Neural cell (in vitro differentiated cells): ENCODE results near the gene PHAX. TPM values are rescaled to one million over a fixed set of nuclear protein-coding genes. Genes with fewer than 3 reads are reported as not detected.
"Not testable (repeated sequence)": the region's sequence is repeated elsewhere in the genome, so short reads cannot be mapped to it uniquely, and the experiment has no call there.

Source experiments
- H2AFZ ChIP-seq: fragments of 200-600, 300-800 bp; sonication (generic), shearing (Covaris generic); 2 replicates; pipeline ENCODE4 v1.6.0; 2014; ENCODE audit warnings: low read depth, mild to moderate bottlenecking, antibody characterized with exemption, low read length, moderate library complexity
- H3F3A ChIP-seq: fragments of 200-600 bp; shearing (Covaris generic); 2 replicates; pipeline ENCODE4 v1.6.1; 2016; ENCODE audit warnings: mild to moderate bottlenecking, moderate library complexity, mixed read lengths, antibody characterized with exemption, low read length; ENCODE audit not compliant: insufficient read depth, poor library complexity, severe bottlenecking
- H3K27ac ChIP-seq: fragments of 200-600, 300-800 bp; sonication (generic), shearing (Covaris generic); 2 replicates; pipeline ENCODE4 v1.5.1; 2014; ENCODE audit warnings: mild to moderate bottlenecking, low read length, moderate library complexity
- H3K27me3 ChIP-seq: fragments of 300-800, 200-600 bp; sonication (generic), shearing (Covaris generic); 2 replicates; pipeline ENCODE4 v1.6.0; 2014; ENCODE audit warnings: mild to moderate bottlenecking, low read depth, low read length, moderate library complexity; ENCODE audit not compliant: insufficient read depth
- H3K36me3 ChIP-seq: fragments of 300-800, 200-600 bp; sonication (generic), shearing (Covaris generic); 2 replicates; pipeline ENCODE4 v1.5.1; 2014; ENCODE audit warnings: mild to moderate bottlenecking, antibody characterized with exemption, low read length, moderate library complexity; ENCODE audit not compliant: insufficient read depth
- H3K4me2 ChIP-seq: fragments of 300-800, 200-600 bp; sonication (generic), shearing (Covaris generic); 2 replicates; pipeline ENCODE4 v1.6.0; 2014; ENCODE audit warnings: mild to moderate bottlenecking, low read length
- H3K4me3 ChIP-seq: fragments of 300-800, 200-600 bp; sonication (generic), shearing (Covaris generic); 2 replicates; pipeline ENCODE4 v1.5.1; 2014; ENCODE audit warnings: mild to moderate bottlenecking, low read length, moderate library complexity
- H3K79me2 ChIP-seq: fragments of 200-600 bp; shearing (Covaris generic); replicated peaks from 2 replicates; pipeline ENCODE4 v1.6.0; 2014; ENCODE audit warnings: mild to moderate bottlenecking, low read length, moderate library complexity; ENCODE audit not compliant: insufficient read depth
- H3K9ac ChIP-seq: fragments of 300-800, 200-600 bp; sonication (generic), shearing (Covaris generic); 2 replicates; pipeline ENCODE4 v1.6.1; 2016; ENCODE audit warnings: mild to moderate bottlenecking, low read length, mixed read lengths
- H3K9me2 ChIP-seq: fragments of 200-600 bp; shearing (Covaris generic); 2 replicates; pipeline ENCODE4 v1.6.1; 2016; ENCODE audit warnings: mild to moderate bottlenecking, low read length, mixed read lengths; ENCODE audit not compliant: insufficient read depth
- H3K9me3 ChIP-seq: fragments of 200-600, 300-800 bp; sonication (generic), shearing (Covaris generic); 2 replicates; pipeline ENCODE4 v1.6.1; 2016; ENCODE audit warnings: mild to moderate bottlenecking, mixed run types, low read length, moderate library complexity, mixed read lengths
- H4K20me1 ChIP-seq: fragments of 200-600 bp; shearing (Covaris generic); 2 replicates; pipeline ENCODE4 v1.6.1; 2016; ENCODE audit warnings: mild to moderate bottlenecking, mixed run types; ENCODE audit not compliant: insufficient read depth
- EP300 ChIP-seq: fragments of 450-650 bp; conservative IDR thresholded peaks from 2 replicates; pipeline ENCODE4 v1.6.1; 2014; ENCODE audit warnings: antibody characterized with exemption, mild to moderate bottlenecking, moderate library complexity; ENCODE audit not compliant: poor library complexity, severe bottlenecking
- EZH2 ChIP-seq: fragments of 200-600, 300-800 bp; shearing (Covaris generic), sonication (generic); IDR thresholded peaks from 2 replicates; pipeline ENCODE4 v1.6.1; 2014; ENCODE audit warnings: antibody characterized with exemption, low read length, borderline replicate concordance, mild to moderate bottlenecking; ENCODE audit not compliant: insufficient read depth, poor library complexity, severe bottlenecking
- MXI1 ChIP-seq: fragments of 450-650 bp; conservative IDR thresholded peaks from 2 replicates; pipeline ENCODE4 v1.6.1; 2014; ENCODE audit warnings: antibody characterized with exemption, mild to moderate bottlenecking; ENCODE audit not compliant: poor library complexity, severe bottlenecking
- POLR2AphosphoS5 ChIP-seq: IDR thresholded peaks from 2 replicates; pipeline ENCODE4 v1.6.1; 2012
- RAD21 ChIP-seq: fragments of 450-650 bp; conservative IDR thresholded peaks from 2 replicates; pipeline ENCODE4 v1.6.1; 2014; ENCODE audit warnings: antibody characterized with exemption, mild to moderate bottlenecking, moderate library complexity
- SMC3 ChIP-seq: fragments of 450-650 bp; conservative IDR thresholded peaks from 2 replicates; pipeline ENCODE4 v1.6.1; 2014; ENCODE audit warnings: antibody characterized with exemption, mild to moderate bottlenecking, moderate library complexity; ENCODE audit not compliant: poor library complexity
- TAF1 ChIP-seq: IDR thresholded peaks from 2 replicates; pipeline ENCODE4 v1.6.1; 2012; ENCODE audit warnings: low read depth
- polyA plus RNA-seq: library from polyadenylated mRNA; depleted of rRNA; stranded (reverse); fragments of >200 nt; gene quantifications from 2 replicates; pipeline ENCODE4 v1.2.3, GENCODE V29; 2014
- TF ChIP-seq, protein P1 (sequence below): IDR thresholded peaks from 2 replicates; pipeline ENCODE4 v1.6.1; 2012; ENCODE audit warnings: borderline replicate concordance
- TF ChIP-seq, protein P2 (sequence below): fragments of 450-650 bp; IDR thresholded peaks from 2 replicates; pipeline ENCODE4 v1.5.1; 2014; ENCODE audit warnings: antibody characterized with exemption, mild to moderate bottlenecking, moderate library complexity; ENCODE audit not compliant: poor library complexity, severe bottlenecking

The PHAX gene
- polyA plus RNA-seq, 1 donor from 2014 or later: 42.3 TPM

DNA sequence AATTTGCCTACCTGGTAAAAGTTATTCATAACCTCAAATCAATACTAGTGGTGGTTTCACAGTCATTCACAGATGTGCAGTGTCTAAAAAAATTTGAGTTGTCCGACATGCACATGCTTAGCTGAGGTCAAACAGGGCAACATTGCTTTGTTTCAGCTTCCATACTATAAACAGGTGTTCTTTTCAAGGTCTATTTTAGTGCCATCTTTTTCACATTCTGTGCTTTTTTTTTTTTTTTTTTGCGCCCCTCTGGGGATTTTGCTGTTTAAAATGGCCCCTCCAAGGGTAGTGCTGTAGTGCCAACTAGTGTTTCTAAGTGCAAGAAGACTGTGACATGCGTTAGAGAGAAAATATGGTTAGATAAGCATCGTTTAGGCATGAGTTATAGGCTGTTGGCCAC is 14.5 kb downstream of the PHAX start:
- Histone ChIP-seq H3K4me2 (no peak overlapping the region), H3K36me3 (no peaks in the 10 kb centered on the region), H4K20me1 (no peaks in the 10 kb centered on the region), H3K4me3 (no peak overlapping the region), H3F3A (no peaks in the 10 kb centered on the region), H3K9me2 (no peaks in the 10 kb centered on the region), H2AFZ (no peak overlapping the region), H3K27me3 (no peaks in the 10 kb centered on the region), H3K79me2 (peaks cover 8% of the 10 kb centered on the region), H3K9me3 (no peaks in the 10 kb centered on the region), H3K9ac (no peak overlapping the region), H3K27ac (no peak overlapping the region)
- TF ChIP-seq, protein P1, sequence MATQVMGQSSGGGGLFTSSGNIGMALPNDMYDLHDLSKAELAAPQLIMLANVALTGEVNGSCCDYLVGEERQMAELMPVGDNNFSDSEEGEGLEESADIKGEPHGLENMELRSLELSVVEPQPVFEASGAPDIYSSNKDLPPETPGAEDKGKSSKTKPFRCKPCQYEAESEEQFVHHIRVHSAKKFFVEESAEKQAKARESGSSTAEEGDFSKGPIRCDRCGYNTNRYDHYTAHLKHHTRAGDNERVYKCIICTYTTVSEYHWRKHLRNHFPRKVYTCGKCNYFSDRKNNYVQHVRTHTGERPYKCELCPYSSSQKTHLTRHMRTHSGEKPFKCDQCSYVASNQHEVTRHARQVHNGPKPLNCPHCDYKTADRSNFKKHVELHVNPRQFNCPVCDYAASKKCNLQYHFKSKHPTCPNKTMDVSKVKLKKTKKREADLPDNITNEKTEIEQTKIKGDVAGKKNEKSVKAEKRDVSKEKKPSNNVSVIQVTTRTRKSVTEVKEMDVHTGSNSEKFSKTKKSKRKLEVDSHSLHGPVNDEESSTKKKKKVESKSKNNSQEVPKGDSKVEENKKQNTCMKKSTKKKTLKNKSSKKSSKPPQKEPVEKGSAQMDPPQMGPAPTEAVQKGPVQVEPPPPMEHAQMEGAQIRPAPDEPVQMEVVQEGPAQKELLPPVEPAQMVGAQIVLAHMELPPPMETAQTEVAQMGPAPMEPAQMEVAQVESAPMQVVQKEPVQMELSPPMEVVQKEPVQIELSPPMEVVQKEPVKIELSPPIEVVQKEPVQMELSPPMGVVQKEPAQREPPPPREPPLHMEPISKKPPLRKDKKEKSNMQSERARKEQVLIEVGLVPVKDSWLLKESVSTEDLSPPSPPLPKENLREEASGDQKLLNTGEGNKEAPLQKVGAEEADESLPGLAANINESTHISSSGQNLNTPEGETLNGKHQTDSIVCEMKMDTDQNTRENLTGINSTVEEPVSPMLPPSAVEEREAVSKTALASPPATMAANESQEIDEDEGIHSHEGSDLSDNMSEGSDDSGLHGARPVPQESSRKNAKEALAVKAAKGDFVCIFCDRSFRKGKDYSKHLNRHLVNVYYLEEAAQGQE: no peak
- TF ChIP-seq EZH2 (no peak), TAF1 (no peak), SMC3 (no peak), POLR2AphosphoS5 (no peak), RAD21 (no peak), EP300 (no peak), MXI1 (no peak)
- TF ChIP-seq, protein P2, sequence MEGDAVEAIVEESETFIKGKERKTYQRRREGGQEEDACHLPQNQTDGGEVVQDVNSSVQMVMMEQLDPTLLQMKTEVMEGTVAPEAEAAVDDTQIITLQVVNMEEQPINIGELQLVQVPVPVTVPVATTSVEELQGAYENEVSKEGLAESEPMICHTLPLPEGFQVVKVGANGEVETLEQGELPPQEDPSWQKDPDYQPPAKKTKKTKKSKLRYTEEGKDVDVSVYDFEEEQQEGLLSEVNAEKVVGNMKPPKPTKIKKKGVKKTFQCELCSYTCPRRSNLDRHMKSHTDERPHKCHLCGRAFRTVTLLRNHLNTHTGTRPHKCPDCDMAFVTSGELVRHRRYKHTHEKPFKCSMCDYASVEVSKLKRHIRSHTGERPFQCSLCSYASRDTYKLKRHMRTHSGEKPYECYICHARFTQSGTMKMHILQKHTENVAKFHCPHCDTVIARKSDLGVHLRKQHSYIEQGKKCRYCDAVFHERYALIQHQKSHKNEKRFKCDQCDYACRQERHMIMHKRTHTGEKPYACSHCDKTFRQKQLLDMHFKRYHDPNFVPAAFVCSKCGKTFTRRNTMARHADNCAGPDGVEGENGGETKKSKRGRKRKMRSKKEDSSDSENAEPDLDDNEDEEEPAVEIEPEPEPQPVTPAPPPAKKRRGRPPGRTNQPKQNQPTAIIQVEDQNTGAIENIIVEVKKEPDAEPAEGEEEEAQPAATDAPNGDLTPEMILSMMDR: no peak

GRCh38 chr5:126617603-126618002 is 16.9 kb downstream of the PHAX start:
- not testable (repeated sequence) for H3K27ac ChIP-seq, H3K9ac ChIP-seq, H4K20me1 ChIP-seq, H2AFZ ChIP-seq, H3K9me3 ChIP-seq, H3K36me3 ChIP-seq, H3K4me3 ChIP-seq, H3K27me3 ChIP-seq, H3F3A ChIP-seq, H3K79me2 ChIP-seq, H3K4me2 ChIP-seq, H3K9me2 ChIP-seq

GRCh38 chr5:126619781-126620180 is 19.0 kb downstream of the PHAX start:
- TF ChIP-seq SMC3: no peak
- no peak for TF ChIP-seq EP300
- TF ChIP-seq, protein P2: no peak
- TF ChIP-seq EZH2: no peak
- no peak for TF ChIP-seq MXI1
- TF ChIP-seq, protein P1: no peak
- no peak for TF ChIP-seq POLR2AphosphoS5
- no peak for TF ChIP-seq RAD21
- no peak for TF ChIP-seq TAF1
- no peak overlapping the region for H3K4me2 ChIP-seq
- no peaks in the 10 kb centered on the region for H3K27me3 ChIP-seq
- no peak overlapping the region for H3K4me3 ChIP-seq
- no peak overlapping the region for H3K9ac ChIP-seq
- H3K27ac ChIP-seq: no peak overlapping the region
- H3K9me3 ChIP-seq: no peaks in the 10 kb centered on the region
- no peaks in the 10 kb centered on the region for H3K36me3 ChIP-seq
- no peaks in the 10 kb centered on the region for H3K79me2 ChIP-seq
- no peaks in the 10 kb centered on the region for H4K20me1 ChIP-seq
- no peaks in the 10 kb centered on the region for H3F3A ChIP-seq
- no peak overlapping the region for H2AFZ ChIP-seq
- H3K9me2 ChIP-seq: no peaks in the 10 kb centered on the region
